H1 (cell line): ENCODE data around the gene APBA2. TPM values are rescaled to one million over a fixed set of nuclear protein-coding genes. Genes with fewer than 3 reads are reported as not detected.

Experiments used
- CBX8 ChIP-seq: fragments of 300-800, 300-1000 bp; sonication (generic); IDR thresholded peaks from 2 replicates; pipeline ENCODE4 v1.7.1; 2016; ENCODE audit warnings: low read depth, low read length, borderline replicate concordance
- KDM4A ChIP-seq: IDR thresholded peaks from one replicate; pipeline ENCODE4 v1.7.1; 2012; ENCODE audit warnings: low read depth, mild to moderate bottlenecking, moderate library complexity, low read length, inconsistent platforms; ENCODE audit not compliant: severe bottlenecking
- TBP ChIP-seq: IDR thresholded peaks from 2 replicates; pipeline ENCODE4 v1.6.1; 2011; ENCODE audit warnings: low read depth, low read length, improper control_type of control experiment
- TEAD4 ChIP-seq: IDR thresholded peaks from 2 replicates; pipeline ENCODE4 v1.6.1; 2012; ENCODE audit warnings: low read depth, low read length, inconsistent platforms, mixed read lengths
- polyA plus RNA-seq, 7 experiments: library from polyadenylated mRNA; depleted of rRNA in 3 of 7; stranded (reverse) in 5 of 7; unstranded in 2 of 7; fragments of >200 nt in 5 of 7; fragments of 200-250 nt in 2 of 7; gene quantifications; 1 replicate in 5 of 7; 2 replicates in 1 of 7; 4 replicates in 1 of 7; pipeline versions ENCODE4 v1.2.1 to v1.2.3, GENCODE V29; 2011 to 2013; ENCODE audit warnings: missing spikeins in 2 of 7, mixed read lengths in 2 of 7
- total RNA-seq: library from RNA; stranded (reverse); fragmentation: NEBNext Ultra II Directional; extraction: Animal tissue kit (Norgen Biotek cat#: 25700); gene quantifications from 2 replicates; pipeline ENCODE4 v1.2.1, GENCODE V29; 2021

Gene APBA2
- total and polyA plus RNA-seq, 2 of the 8 experiments (the other 6 are each of a cell fraction or from before 2014, with no cell fraction given) = 15.5 to 19.0 TPM

DNA sequence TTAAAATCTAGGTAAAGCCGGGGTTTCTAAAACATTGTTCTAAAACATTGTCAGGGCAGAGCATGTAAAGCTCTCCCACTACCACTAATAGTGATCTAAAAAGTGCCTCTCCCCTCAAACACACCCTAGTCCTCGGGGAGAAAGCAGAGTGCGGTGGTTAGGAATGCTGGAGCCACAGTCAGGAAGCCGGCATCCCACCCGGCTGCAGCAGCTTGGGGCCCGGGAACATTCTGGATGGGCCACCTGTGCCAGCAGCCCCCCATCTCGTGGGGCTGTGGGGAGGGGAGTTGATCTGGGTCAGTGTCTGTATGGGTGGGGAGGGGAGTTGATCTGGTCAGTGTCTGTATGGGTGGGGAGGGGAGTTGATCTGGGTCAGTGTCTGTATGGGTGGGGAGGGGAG is 176.9 kb downstream of the APBA2 start (continued):
- TF ChIP-seq TEAD4 = no peak
- no peak for TF ChIP-seq TBP
- TF ChIP-seq CBX8 = no peak
- TF ChIP-seq KDM4A = no peak
